Measurements from ENCODE around the gene AWAT2. TPM values are rescaled to one million over a fixed set of nuclear protein-coding genes. Genes with fewer than 3 reads are reported as not detected.

Gene AWAT2
- total RNA-seq, result not detected
- total RNA-seq (2013), result not detected

- Histone ChIP-seq H3K36me3 (ENCODE audit: control insufficient read depth, insufficient read depth, low read length) (no peaks in the 10 kb centered on the region), H3K27me3 (ENCODE audit: control insufficient read depth, insufficient read depth, low read length) (no peaks in the 10 kb centered on the region), H3K4me1 (ENCODE audit: control insufficient read depth, insufficient read depth, low read length) (no peaks in the 10 kb centered on the region), H3K27ac (ENCODE audit: low read length) (no peak within 1 kb of the TSS), H3K9me3 (ENCODE audit: control insufficient read depth, insufficient read depth, low read length) (no peaks in the 10 kb centered on the region), H3K4me3 (ENCODE audit: low read length) (no peak within 1 kb of the TSS)
- intact Hi-C loops (cut with micrococcal nuclease), result no loop called here
- DNase-seq (no peak), ATAC-seq (no peak)
- Mint-ChIP-seq H3K4me1 (no peaks in the 10 kb centered on the region), H3K9me3 (no peaks in the 10 kb centered on the region), H3K36me3 (no peaks in the 10 kb centered on the region), H3K27me3 (ENCODE audit: low read depth in 2 of 2) (peaks cover 10 to 11% of the 10 kb centered on the region in 2 donors), H3K4me3 (no peak within 1 kb of the TSS), H3K27ac (no peak within 1 kb of the TSS)
- WGBS (ENCODE audit: insufficient coverage), result 78% methylated on average over 4 of the region's 4 CpGs
- TF ChIP-seq, protein P1, sequence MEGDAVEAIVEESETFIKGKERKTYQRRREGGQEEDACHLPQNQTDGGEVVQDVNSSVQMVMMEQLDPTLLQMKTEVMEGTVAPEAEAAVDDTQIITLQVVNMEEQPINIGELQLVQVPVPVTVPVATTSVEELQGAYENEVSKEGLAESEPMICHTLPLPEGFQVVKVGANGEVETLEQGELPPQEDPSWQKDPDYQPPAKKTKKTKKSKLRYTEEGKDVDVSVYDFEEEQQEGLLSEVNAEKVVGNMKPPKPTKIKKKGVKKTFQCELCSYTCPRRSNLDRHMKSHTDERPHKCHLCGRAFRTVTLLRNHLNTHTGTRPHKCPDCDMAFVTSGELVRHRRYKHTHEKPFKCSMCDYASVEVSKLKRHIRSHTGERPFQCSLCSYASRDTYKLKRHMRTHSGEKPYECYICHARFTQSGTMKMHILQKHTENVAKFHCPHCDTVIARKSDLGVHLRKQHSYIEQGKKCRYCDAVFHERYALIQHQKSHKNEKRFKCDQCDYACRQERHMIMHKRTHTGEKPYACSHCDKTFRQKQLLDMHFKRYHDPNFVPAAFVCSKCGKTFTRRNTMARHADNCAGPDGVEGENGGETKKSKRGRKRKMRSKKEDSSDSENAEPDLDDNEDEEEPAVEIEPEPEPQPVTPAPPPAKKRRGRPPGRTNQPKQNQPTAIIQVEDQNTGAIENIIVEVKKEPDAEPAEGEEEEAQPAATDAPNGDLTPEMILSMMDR (IDR thresholded peaks at IDR 0.05), result no peak
Measured at GRCh38 chrX:70049925-70050324, at the start of gene AWAT2. AWAT2 (minus strand) TSS chrX:70049938; CDS start chrX:70049932, 6 bp downstream.

DNA sequence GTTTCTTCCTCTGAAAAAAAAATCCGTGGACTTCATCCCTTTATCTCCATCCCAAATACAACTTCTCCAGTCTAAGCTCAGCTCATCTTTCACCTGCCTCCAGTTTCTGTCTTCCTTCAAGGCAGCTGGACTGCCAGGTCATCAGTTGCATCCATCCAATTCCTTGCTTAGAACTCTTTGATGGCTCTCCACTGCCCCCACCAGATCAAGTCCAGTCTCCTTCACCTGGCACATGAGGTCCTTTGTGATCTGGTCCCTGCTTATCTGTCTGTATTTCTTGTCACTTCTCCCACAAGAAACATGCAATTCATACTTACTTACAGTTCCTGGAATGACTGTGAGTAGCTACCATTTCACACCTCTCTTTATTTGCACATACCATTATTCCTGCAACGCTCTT, 46.3 kb upstream of the AWAT2 start:
- DNase-seq (no peak), ATAC-seq (no peak)
- H3K27ac Mint-ChIP-seq, result no peak overlapping the region
- TF ChIP-seq, protein P1 (IDR thresholded peaks at IDR 0.05), result no peak
- no peaks in the 10 kb centered on the region for H3K36me3 Mint-ChIP-seq
- H3K36me3 ChIP-seq (ENCODE audit: control insufficient read depth, insufficient read depth, low read length), result no peaks in the 10 kb centered on the region
- no peak overlapping the region for H3K4me3 ChIP-seq (ENCODE audit: low read length)
- H3K9me3 ChIP-seq (ENCODE audit: control insufficient read depth, insufficient read depth, low read length), result no peaks in the 10 kb centered on the region
- intact Hi-C loops (cut with micrococcal nuclease), result loop anchor here (5.0 kb wide), 1 partner anchor 559 kb away; no protein-coding TSS in a partner anchor
- 82% methylated on average over 2 of the region's 2 CpGs for WGBS (ENCODE audit: insufficient coverage)
- H3K4me1 ChIP-seq (ENCODE audit: control insufficient read depth, insufficient read depth, low read length), result no peaks in the 10 kb centered on the region
- peaks cover 5 to 20% of the 10 kb centered on the region in 2 donors for H3K27me3 Mint-ChIP-seq (ENCODE audit: low read depth in 2 of 2)
- H3K9me3 Mint-ChIP-seq, result no peaks in the 10 kb centered on the region
- H3K27ac ChIP-seq (ENCODE audit: low read length), result no peak overlapping the region
- H3K4me3 Mint-ChIP-seq, result no peak overlapping the region
- no peaks in the 10 kb centered on the region for H3K27me3 ChIP-seq (ENCODE audit: control insufficient read depth, insufficient read depth, low read length)
- no peaks in the 10 kb centered on the region for H3K4me1 Mint-ChIP-seq

DNA sequence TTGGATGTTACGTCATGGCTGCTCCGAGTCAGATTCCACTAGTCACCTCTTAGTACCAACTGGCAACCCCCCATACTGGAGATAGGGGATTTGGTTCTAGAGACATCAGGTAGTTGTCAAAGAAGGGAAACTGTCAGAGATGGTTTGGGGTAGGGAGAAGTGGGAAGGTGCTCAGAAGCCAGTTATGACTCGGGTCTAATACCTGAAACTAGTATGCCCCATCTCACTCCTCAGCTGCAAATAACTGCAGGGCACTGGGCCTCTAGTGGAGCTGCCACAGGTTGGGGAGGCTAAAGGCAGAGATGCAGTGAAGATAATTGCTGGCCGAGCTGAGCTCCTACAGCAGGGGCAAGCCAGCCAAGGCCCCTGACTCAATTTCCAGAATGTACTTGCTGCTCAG, 42.5 kb upstream of the AWAT2 start:
- H3K27me3 Mint-ChIP-seq (ENCODE audit: low read depth in 2 of 2), result peaks cover 0 to 9% of the 10 kb centered on the region in 2 donors
- ATAC-seq, result no peak
- H3K9me3 ChIP-seq (ENCODE audit: control insufficient read depth, insufficient read depth, low read length), result no peaks in the 10 kb centered on the region
- H3K4me3 ChIP-seq (ENCODE audit: low read length), result no peak overlapping the region
- no peaks in the 10 kb centered on the region for H3K27me3 ChIP-seq (ENCODE audit: control insufficient read depth, insufficient read depth, low read length)
- H3K27ac Mint-ChIP-seq, result no peak overlapping the region
- no peak overlapping the region for H3K4me3 Mint-ChIP-seq
- intact Hi-C loops (cut with micrococcal nuclease), result no loop called here
- no peaks in the 10 kb centered on the region for H3K4me1 ChIP-seq (ENCODE audit: control insufficient read depth, insufficient read depth, low read length)
- TF ChIP-seq, protein P1 (IDR thresholded peaks at IDR 0.05), result no peak
- no peaks in the 10 kb centered on the region for H3K9me3 Mint-ChIP-seq
- no peak overlapping the region for H3K27ac ChIP-seq (ENCODE audit: low read length)
- no peaks in the 10 kb centered on the region for H3K36me3 ChIP-seq (ENCODE audit: control insufficient read depth, insufficient read depth, low read length)
- no peak for DNase-seq
- WGBS (ENCODE audit: insufficient coverage), result 80% methylated on average over 1 of the region's 4 CpGs
- no peaks in the 10 kb centered on the region for H3K4me1 Mint-ChIP-seq
- H3K36me3 Mint-ChIP-seq, result no peaks in the 10 kb centered on the region

DNA sequence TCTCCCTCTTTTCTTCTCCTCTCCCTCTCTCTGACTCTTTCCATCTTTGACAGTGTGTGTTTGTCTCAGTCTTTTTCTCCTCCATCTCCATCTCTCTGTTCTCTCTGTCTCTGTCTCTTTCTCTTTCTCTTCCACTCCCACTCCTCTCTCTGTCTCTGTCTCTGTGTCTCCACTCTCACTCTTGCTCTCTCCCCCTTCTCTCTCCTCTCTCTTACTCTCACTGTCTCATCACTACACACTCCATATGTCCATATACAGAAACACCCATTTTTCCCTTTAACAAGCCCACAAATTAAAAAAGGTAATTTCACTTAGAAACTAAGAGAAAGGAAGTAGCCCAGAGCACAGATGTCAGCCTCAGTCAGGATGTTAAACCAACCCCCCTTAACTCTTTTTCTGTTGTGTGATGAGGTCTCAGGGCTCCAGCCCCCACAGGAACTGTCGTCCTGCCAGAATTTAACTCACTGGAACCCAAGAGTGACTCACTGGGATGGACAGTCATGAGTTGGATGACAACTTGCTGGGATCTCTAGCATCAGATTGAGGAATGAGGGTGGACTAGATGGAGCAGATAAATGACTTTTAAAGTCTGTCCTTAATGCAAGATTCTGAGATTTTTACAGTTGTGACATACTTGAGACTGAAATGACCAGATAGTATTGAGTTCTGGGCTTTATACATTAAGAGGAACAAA, 40.0 kb upstream of the AWAT2 start:
- Mint-ChIP-seq H3K27me3 (ENCODE audit: low read depth in 2 of 2) (peaks cover 0 to 9% of the 10 kb centered on the region in 2 donors), H3K4me1 (no peaks in the 10 kb centered on the region), H3K27ac (no peak overlapping the region), H3K36me3 (no peaks in the 10 kb centered on the region), H3K4me3 (no peak overlapping the region), H3K9me3 (no peaks in the 10 kb centered on the region)
- intact Hi-C loops (cut with micrococcal nuclease), result no loop called here
- ATAC-seq (no peak), DNase-seq (no peak)
- WGBS (ENCODE audit: insufficient coverage), result 18% methylated on average over 1 of the region's 1 CpG
- Histone ChIP-seq H3K4me3 (ENCODE audit: low read length) (no peak overlapping the region), H3K36me3 (ENCODE audit: control insufficient read depth, insufficient read depth, low read length) (no peaks in the 10 kb centered on the region), H3K4me1 (ENCODE audit: control insufficient read depth, insufficient read depth, low read length) (no peaks in the 10 kb centered on the region), H3K27ac (ENCODE audit: low read length) (no peak overlapping the region), H3K9me3 (ENCODE audit: control insufficient read depth, insufficient read depth, low read length) (no peaks in the 10 kb centered on the region), H3K27me3 (ENCODE audit: control insufficient read depth, insufficient read depth, low read length) (no peaks in the 10 kb centered on the region)
- TF ChIP-seq, protein P1 (IDR thresholded peaks at IDR 0.05), result no peak

All from natural killer cell (primary cell).